Ectodermal cell (in vitro differentiated cells): ENCODE data around the gene EGR1.
"Not testable (repeated sequence)": the region's sequence is repeated elsewhere in the genome, so short reads cannot be mapped to it uniquely, and the experiment has no call there.

Experiments used
- H3K27ac ChIP-seq: 2 replicates; pipeline ENCODE4 v1.7.0; 2013; ENCODE audit warnings: mild to moderate bottlenecking, low read depth, low read length; ENCODE audit not compliant: insufficient read depth, poor library complexity, severe bottlenecking
- H3K27me3 ChIP-seq: 2 replicates; pipeline ENCODE4 v1.7.0; 2013; ENCODE audit warnings: mild to moderate bottlenecking, low read length; ENCODE audit not compliant: insufficient read depth, control insufficient read depth, poor library complexity, severe bottlenecking
- H3K36me3 ChIP-seq: one replicate; pipeline ENCODE4 v1.7.0; 2013; ENCODE audit warnings: low read length; ENCODE audit not compliant: control insufficient read depth, insufficient read depth
- H3K4me1 ChIP-seq: one replicate; pipeline ENCODE4 v1.7.0; 2013; ENCODE audit warnings: low read length; ENCODE audit not compliant: control insufficient read depth, insufficient read depth
- H3K4me3 ChIP-seq: 2 replicates; pipeline ENCODE4 v1.7.0; 2013; ENCODE audit warnings: low read depth, low read length, control low read depth; ENCODE audit not compliant: insufficient read depth
- H3K9me3 ChIP-seq: 2 replicates; pipeline ENCODE4 v1.7.0; 2013; ENCODE audit warnings: mild to moderate bottlenecking, low read length, moderate library complexity; ENCODE audit not compliant: control insufficient read depth
- WGBS, 2 experiments: methylation state at CpG; one replicate each; pipeline ENCODE4 v1.1.7; 2013; ENCODE audit warnings: missing lambda C conversion rate in 2 of 2; 5-methylcytosine and 5-hydroxymethylcytosine counted together

Gene EGR1

DNA sequence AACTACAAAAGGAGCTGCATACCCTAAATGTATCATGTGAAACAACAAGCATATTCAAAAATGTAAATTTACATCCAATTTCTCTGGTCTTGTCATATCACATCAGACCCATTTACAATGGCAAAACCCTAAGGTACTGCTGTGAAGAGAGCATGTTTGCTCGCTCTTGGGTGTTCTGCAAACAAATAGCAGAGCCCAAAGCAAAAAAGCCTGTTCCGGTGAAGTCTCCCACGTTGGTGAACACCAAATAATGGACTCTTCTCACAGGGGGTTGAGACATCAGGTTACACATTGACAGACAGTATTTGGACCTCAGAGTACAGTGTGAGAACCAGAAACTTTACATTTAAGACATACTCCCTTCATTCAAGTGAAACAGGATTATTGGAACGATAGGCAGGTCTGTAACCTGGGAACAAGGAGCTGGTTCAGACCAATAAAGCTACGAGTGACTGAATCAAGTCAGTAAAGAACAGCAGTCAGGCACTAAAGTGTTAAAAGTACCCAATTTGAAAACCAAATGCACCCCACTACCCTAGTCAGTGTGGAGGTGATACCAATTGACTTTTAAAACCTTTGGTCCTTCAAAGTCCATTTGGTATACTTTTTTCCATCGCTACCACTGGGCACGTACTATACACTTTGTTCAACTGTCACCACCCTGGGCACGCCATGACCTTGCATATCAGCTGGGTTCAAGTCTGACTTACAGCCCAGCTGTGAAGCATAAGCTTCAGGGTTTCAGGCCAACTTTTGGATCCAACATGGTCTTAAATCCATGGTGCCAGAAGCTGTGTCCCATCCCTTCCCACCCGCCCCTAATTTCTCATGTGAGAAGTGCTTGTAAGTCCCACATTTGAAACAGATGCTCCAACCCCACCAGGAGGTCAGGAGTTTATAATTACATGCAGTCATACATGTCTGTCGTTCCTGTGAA lies 41.4 kb downstream of the EGR1 start:
- Histone ChIP-seq H3K27ac (no peak overlapping the region), H3K4me1 (no peaks in the 10 kb centered on the region), H3K27me3 (no peaks in the 10 kb centered on the region), H3K4me3 (no peak overlapping the region), H3K36me3 (peaks cover 14% of the 10 kb centered on the region), H3K9me3 (no peaks in the 10 kb centered on the region)
- WGBS, 2 experiments = 95 to 96% methylated on average over 10 of the region's 10 CpGs

DNA sequence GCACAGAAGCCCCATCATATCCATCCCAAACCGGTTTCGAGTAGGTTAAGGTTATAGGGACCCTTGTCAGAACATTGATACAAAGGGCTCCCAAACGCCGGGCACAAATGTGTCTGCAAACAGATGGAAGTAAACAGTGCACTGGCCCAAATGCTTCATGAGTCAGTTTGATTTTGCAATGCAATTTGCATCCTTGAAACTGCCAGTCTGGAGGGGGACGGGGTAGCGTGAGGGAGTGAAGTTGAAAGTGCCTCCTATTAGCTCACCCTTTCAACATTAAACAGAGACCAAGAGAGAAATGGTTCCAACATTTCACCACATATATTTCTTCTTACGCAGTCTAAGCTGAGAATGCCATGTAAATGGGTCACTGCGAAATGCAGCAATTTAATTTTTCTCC lies 42.2 kb downstream of the EGR1 start:
- H3K36me3 ChIP-seq = peaks cover 16% of the 10 kb centered on the region
- 97 to 98% methylated on average over 8 of the region's 8 CpGs for WGBS, 2 experiments
- not testable (repeated sequence) for H3K9me3 ChIP-seq, H3K4me1 ChIP-seq, H3K27ac ChIP-seq, H3K27me3 ChIP-seq, H3K4me3 ChIP-seq

DNA sequence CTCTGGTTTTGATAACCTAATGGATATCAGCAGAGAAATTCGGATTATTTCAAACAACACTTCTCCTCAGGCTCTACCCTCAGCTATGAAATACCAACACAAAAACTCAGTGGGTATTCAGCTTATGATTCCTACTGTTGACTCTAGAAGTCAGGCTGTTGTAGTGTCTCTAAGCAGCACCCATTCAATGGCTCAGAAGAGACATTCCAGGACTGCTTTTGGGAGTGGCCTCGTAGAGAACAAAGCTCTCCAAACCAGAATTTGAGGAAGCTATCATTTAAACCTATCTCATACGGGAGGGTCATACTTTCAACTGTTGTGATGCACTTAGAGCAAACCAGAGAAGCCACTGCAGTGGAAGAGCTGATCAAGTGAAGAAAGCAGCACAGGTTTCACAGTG lies 43.7 kb downstream of the EGR1 start:
- H3K9me3 ChIP-seq = no peaks in the 10 kb centered on the region
- no peaks in the 10 kb centered on the region for H3K4me1 ChIP-seq
- H3K27ac ChIP-seq = no peak overlapping the region
- 84 to 88% methylated on average over 3 of the region's 3 CpGs for WGBS, 2 experiments
- no peak overlapping the region for H3K4me3 ChIP-seq
- H3K27me3 ChIP-seq = no peaks in the 10 kb centered on the region
- peaks cover 26% of the 10 kb centered on the region for H3K36me3 ChIP-seq

DNA sequence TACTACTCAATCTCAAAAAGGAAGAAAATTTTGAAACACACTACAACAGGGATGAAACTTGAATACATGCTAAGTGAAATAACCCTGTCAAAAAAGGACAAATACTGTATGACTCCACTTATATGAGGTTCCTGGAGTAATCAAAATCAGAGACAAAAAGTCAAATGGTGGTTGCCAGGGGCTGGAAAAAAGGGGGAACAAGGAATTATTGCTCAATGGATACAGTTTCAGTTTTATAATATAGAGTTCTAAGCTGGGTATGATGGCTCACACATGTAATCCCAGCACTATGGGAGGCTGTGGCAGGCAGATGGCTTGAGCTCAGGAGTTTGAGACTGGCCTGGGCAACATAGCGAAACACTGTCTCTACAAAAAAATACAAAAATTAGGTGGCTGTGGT lies 48.7 kb downstream of the EGR1 start:
- no peak overlapping the region for H3K4me3 ChIP-seq
- H3K36me3 ChIP-seq = peaks cover 59% of the 10 kb centered on the region
- H3K27ac ChIP-seq = no peak overlapping the region
- H3K4me1 ChIP-seq = no peaks in the 10 kb centered on the region
- H3K27me3 ChIP-seq = no peaks in the 10 kb centered on the region
- WGBS, 2 experiments = 96 to 100% methylated on average over 1 of the region's 1 CpG
- no peaks in the 10 kb centered on the region for H3K9me3 ChIP-seq

DNA sequence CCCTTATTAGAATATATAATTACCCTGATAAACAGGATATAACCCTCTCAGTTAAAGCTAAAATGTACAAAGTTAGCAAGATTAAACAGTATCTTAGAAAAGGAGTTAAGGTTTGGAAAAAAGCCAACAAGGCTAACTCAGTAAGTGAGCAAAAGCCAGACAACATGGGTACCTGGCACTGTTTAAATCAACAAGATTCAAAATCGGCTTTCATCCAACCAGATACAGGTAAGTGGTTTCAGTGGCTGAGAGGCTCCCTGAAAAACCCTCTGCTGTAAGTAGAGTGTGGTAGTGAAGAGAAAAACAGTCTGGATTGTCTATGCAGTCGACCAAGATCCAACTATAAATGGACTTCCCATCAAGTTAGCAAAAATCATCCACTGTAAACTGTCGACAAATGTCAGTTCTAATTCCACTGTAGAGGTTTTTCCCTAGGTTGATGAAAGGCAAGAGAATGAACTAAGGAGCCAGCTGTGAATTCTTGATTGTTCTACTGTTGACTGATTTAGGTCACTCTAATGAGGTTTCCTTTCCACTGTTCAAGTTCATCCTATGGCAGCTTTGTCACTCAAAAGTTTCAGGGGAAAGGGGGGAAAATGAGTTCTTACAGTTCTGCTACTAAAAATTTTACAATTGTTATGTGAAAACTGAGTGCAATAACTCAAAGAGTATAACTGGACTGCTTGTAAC lies 50.4 kb downstream of the EGR1 start:
- peaks cover 54% of the 10 kb centered on the region for H3K36me3 ChIP-seq
- H3K9me3 ChIP-seq = no peaks in the 10 kb centered on the region
- no peaks in the 10 kb centered on the region for H3K4me1 ChIP-seq
- H3K27me3 ChIP-seq = no peaks in the 10 kb centered on the region
- H3K27ac ChIP-seq = no peak overlapping the region
- no peak overlapping the region for H3K4me3 ChIP-seq
- 98 to 100% methylated on average over 3 of the region's 3 CpGs for WGBS, 2 experiments

DNA sequence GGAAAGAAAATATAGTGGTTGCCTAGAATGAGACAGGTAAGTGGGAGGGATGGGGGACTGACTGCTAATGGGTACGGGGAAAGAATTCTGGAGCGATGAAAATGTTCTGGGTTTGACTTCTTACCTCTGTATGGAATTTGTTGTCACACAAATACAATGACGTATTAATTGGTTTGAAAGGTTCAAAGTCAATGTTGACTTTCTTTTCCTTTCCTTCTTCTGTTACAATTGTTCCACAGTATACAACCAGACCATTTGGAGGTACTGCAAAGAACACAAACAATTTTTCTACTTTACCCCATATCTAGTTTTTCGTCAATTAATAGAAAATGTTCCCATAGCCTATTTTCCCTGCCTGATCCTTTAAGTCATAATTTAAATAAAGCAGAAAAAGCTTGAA lies 52.2 kb downstream of the EGR1 start:
- H3K4me1 ChIP-seq = no peaks in the 10 kb centered on the region
- WGBS, 2 experiments = 98 to 99% methylated on average over 4 of the region's 4 CpGs
- peaks cover 46% of the 10 kb centered on the region for H3K36me3 ChIP-seq
- no peak overlapping the region for H3K27ac ChIP-seq
- no peak overlapping the region for H3K4me3 ChIP-seq
- H3K9me3 ChIP-seq = no peaks in the 10 kb centered on the region
- H3K27me3 ChIP-seq = no peaks in the 10 kb centered on the region
